Caco-2 (cell line): ENCODE results near the gene CNIH1. TPM values are rescaled to one million over a fixed set of nuclear protein-coding genes. Genes with fewer than 3 reads are reported as not detected.
"Not testable (repeated sequence)": the region's sequence is repeated elsewhere in the genome, so short reads cannot be mapped to it uniquely, and the experiment has no call there.

ENCODE experiments used
- BruUV-seq: library from RNA; stranded (reverse); fragments of 400-500 nt; replicated peaks from 2 replicates; lab custom pipeline; 2021; lab: Mats Ljungman, UMichigan
- CTCF ChIA-PET: fragments of 300-600 bp; sonication (Branson Sonifier 250); formaldehyde crosslinking; loops from one replicate; lab custom pipeline; 2022; ENCODE audit warnings: antibody characterized with exemption; lab: Charles Lee
- POLR2A ChIA-PET: fragments of 300-600 bp; sonication (Branson Sonifier 250); formaldehyde crosslinking; loops from one replicate; lab custom pipeline; 2022; ENCODE audit warnings: antibody characterized with exemption; lab: Charles Lee
- DNase-seq, 2 experiments: peaks; one replicate each; pipeline versions ENCODE4 v3.0.0 to v3.0.0-alpha.2; 2020 to 2022
- H3K27me3 ChIP-seq: replicated peaks from 2 replicates; pipeline ENCODE4 v1.6.0; 2011; ENCODE audit warnings: low read length; ENCODE audit not compliant: control insufficient read depth, insufficient read depth
- H3K36me3 ChIP-seq: 2 replicates; pipeline ENCODE4 v1.5.1; 2011; ENCODE audit warnings: low read length; ENCODE audit not compliant: control insufficient read depth, insufficient read depth
- H3K4me1 ChIP-seq: fragments of 250-450 bp; sonication (Bioruptor Pico); 2 replicates; pipeline ENCODE4 v1.5.1; 2020; ENCODE audit warnings: mild to moderate bottlenecking
- H3K4me3 ChIP-seq: 2 replicates; pipeline ENCODE4 v1.5.1; 2011; ENCODE audit warnings: low read depth, mild to moderate bottlenecking, control low read depth, low read length
- H3K9me3 ChIP-seq: fragments of 250-450 bp; sonication (Bioruptor Pico); 2 replicates; pipeline ENCODE4 v1.5.1; 2020; ENCODE audit warnings: mild to moderate bottlenecking, moderate library complexity
- H3K27ac Mint-ChIP-seq: one replicate; pipeline ENCODE4 v1.8.0; 2022; ENCODE audit warnings: mixed read lengths; ENCODE audit not compliant: unreplicated experiment
- H3K27me3 Mint-ChIP-seq: one replicate; pipeline ENCODE4 v1.8.0; 2022; ENCODE audit warnings: mixed read lengths; ENCODE audit not compliant: insufficient read depth, unreplicated experiment
- H3K36me3 Mint-ChIP-seq: one replicate; pipeline ENCODE4 v1.8.0; 2022; ENCODE audit warnings: mild to moderate bottlenecking, mixed read lengths; ENCODE audit not compliant: insufficient read depth, unreplicated experiment
- H3K4me1 Mint-ChIP-seq: one replicate; pipeline ENCODE4 v1.8.0; 2022; ENCODE audit warnings: low read depth, mixed read lengths; ENCODE audit not compliant: unreplicated experiment
- H3K4me3 Mint-ChIP-seq: one replicate; pipeline ENCODE4 v1.8.0; 2022; ENCODE audit warnings: mild to moderate bottlenecking, moderate library complexity, mixed read lengths; ENCODE audit not compliant: unreplicated experiment
- H3K9me3 Mint-ChIP-seq: one replicate; pipeline ENCODE4 v1.8.0; 2022; ENCODE audit warnings: mixed read lengths; ENCODE audit not compliant: unreplicated experiment
- intact Hi-C: fragments of 100-400 bp; cut with micrococcal nuclease; formaldehyde crosslinking; loops from one replicate; pipeline ENCODE4 v1.10.0; 2022; ENCODE audit not compliant: unreplicated experiment
- total RNA-seq: library from RNA; stranded (reverse); gene quantifications from 2 replicates; pipeline ENCODE4 v1.2.3, GENCODE V29; 2022
- TF ChIP-seq, protein P1 (sequence below), 2 experiments: fragments of 200-600 bp in 1 of 2; IDR thresholded peaks; 1 replicate in 1 of 2; 2 replicates in 1 of 2; pipeline versions ENCODE4 v1.5.1 to v1.8.0; 2011 to 2022; ENCODE audit warnings: antibody characterized with exemption in 1 of 2, control low read depth in 1 of 2, inconsistent platforms in 1 of 2, low read depth in 1 of 2, low read length in 1 of 2, mild to moderate bottlenecking in 1 of 2, moderate library complexity in 1 of 2; ENCODE audit not compliant: insufficient read depth in 1 of 2, severe bottlenecking in 1 of 2, unreplicated experiment in 1 of 2

Gene CNIH1
- total RNA-seq, 1 experiment from 2014 or later: 164 TPM

DNA sequence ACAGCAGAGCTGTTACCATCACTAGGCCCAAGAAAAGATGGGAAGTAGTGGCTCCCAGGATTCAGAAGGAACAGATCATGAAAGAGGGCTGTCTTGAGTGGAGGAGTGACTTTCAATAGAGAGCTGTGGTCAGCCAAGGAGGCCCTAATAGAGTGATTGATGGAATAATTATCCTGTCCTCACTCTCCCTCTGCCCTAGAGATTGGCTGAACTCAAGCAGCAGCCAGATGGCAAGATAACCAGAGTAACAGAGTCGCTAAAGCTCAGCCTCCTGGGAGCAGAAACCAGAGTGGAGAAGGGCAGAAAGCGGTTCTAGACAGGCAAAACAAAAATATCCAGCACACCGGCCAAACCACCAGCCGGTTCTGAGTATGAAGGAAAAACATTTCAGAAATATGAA is 24.5 kb upstream of the CNIH1 start:
- Mint-ChIP-seq H3K27ac (no peak overlapping the region), H3K36me3 (peaks cover 9% of the 10 kb centered on the region), H3K4me3 (no peak overlapping the region), H3K4me1 (peaks cover 6% of the 10 kb centered on the region), H3K9me3 (peaks cover 14% of the 10 kb centered on the region), H3K27me3 (no peaks in the 10 kb centered on the region)
- peaks cover 7% of the 10 kb centered on the region for H3K9me3 ChIP-seq
- BruUV-seq: no TSS peak
- no peaks in the 10 kb centered on the region for H3K36me3 ChIP-seq
- intact Hi-C loops: no loop called here
- DNase-seq: no peak
- ChIA-PET CTCF (no interaction called here), POLR2A (no interaction called here)
- peaks cover 5% of the 10 kb centered on the region for H3K4me1 ChIP-seq
- no peak overlapping the region for H3K4me3 ChIP-seq
- H3K27me3 ChIP-seq: no peaks in the 10 kb centered on the region; the same call in 1 of the 2 replicates
- TF ChIP-seq, protein P1, sequence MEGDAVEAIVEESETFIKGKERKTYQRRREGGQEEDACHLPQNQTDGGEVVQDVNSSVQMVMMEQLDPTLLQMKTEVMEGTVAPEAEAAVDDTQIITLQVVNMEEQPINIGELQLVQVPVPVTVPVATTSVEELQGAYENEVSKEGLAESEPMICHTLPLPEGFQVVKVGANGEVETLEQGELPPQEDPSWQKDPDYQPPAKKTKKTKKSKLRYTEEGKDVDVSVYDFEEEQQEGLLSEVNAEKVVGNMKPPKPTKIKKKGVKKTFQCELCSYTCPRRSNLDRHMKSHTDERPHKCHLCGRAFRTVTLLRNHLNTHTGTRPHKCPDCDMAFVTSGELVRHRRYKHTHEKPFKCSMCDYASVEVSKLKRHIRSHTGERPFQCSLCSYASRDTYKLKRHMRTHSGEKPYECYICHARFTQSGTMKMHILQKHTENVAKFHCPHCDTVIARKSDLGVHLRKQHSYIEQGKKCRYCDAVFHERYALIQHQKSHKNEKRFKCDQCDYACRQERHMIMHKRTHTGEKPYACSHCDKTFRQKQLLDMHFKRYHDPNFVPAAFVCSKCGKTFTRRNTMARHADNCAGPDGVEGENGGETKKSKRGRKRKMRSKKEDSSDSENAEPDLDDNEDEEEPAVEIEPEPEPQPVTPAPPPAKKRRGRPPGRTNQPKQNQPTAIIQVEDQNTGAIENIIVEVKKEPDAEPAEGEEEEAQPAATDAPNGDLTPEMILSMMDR (IDR thresholded peaks at IDR 0.05; ENCODE audit: insufficient read depth in 1 of 2, low read depth in 1 of 2, low read length in 1 of 2, severe bottlenecking in 1 of 2, unreplicated experiment in 1 of 2): no peak

DNA sequence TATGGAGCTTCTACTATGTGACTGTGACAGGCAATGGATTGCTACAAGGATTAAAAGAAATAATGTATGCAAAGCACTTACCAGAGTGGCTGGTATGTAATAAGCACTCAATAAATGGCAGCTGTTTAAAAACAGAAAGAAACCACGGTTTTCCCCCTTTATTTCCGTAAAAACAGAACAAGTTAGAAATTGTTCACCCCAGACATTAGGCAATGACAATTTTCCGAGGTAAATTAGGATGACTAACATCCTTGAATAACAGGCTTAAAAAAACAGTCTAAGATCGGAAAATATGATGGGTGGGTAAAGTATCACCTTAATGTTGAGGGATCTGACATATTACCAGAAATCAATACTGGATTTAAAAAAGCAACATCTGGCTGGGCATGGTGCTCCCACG is 20.9 kb upstream of the CNIH1 start:
- no peak overlapping the region for H3K27ac Mint-ChIP-seq

DNA sequence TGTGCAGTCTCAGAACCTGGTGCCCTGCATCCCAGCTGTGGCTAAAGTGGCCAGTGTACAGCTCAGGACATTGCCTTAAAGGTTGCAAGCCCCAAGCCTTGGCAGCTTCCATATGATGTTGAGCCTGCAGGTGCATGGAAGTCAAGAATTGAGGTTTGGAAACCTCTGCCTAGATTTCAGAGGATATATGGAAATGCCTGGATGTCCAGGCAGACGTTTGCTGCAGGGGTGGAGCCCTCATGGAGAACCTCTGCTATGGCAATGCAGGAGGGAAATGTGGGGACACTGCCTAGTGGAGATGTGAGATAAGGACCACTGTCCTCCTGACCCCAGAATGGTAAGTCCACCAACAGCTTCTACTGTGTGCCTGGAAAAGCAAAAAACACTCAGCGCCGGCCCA is 17.9 kb upstream of the CNIH1 start:
- BruUV-seq: no TSS peak
- no peak for DNase-seq
- Mint-ChIP-seq H3K9me3 (peaks cover 15% of the 10 kb centered on the region), H3K36me3 (no peaks in the 10 kb centered on the region), H3K4me1 (no peaks in the 10 kb centered on the region), H3K27me3 (no peaks in the 10 kb centered on the region), H3K4me3 (no peak overlapping the region), H3K27ac (no peak overlapping the region)
- Histone ChIP-seq H3K4me1 (no peaks in the 10 kb centered on the region), H3K9me3 (peaks cover 15% of the 10 kb centered on the region), H3K27me3 (no peaks in the 10 kb centered on the region), H3K4me3 (no peak overlapping the region), H3K36me3 (no peaks in the 10 kb centered on the region)
- ChIA-PET POLR2A (no interaction called here), CTCF (no interaction called here)
- intact Hi-C loops: no loop called here
- TF ChIP-seq, protein P1 (IDR thresholded peaks at IDR 0.05; ENCODE audit: insufficient read depth in 1 of 2, low read depth in 1 of 2, low read length in 1 of 2, severe bottlenecking in 1 of 2, unreplicated experiment in 1 of 2): no peak

More for the DNA sequence above, 20.9 kb upstream of the CNIH1 start:
- ChIA-PET POLR2A (no interaction called here), CTCF (no interaction called here)
- no peaks in the 10 kb centered on the region; the same call in 1 of the 2 replicates for H3K27me3 ChIP-seq
- H3K9me3 Mint-ChIP-seq: peaks cover 17% of the 10 kb centered on the region
- peaks cover 16% of the 10 kb centered on the region for H3K9me3 ChIP-seq
- H3K36me3 Mint-ChIP-seq: no peaks in the 10 kb centered on the region
- TF ChIP-seq, protein P1 (IDR thresholded peaks at IDR 0.05; ENCODE audit: insufficient read depth in 1 of 2, low read depth in 1 of 2, low read length in 1 of 2, severe bottlenecking in 1 of 2, unreplicated experiment in 1 of 2): no peak
- H3K4me3 ChIP-seq: no peak overlapping the region
- BruUV-seq: no TSS peak
- intact Hi-C loops: no loop called here
- no peaks in the 10 kb centered on the region for H3K27me3 Mint-ChIP-seq
- no peaks in the 10 kb centered on the region for H3K36me3 ChIP-seq
- H3K4me3 Mint-ChIP-seq: no peak overlapping the region
- no peak for DNase-seq
- H3K4me1 Mint-ChIP-seq: no peaks in the 10 kb centered on the region
- H3K4me1 ChIP-seq: no peaks in the 10 kb centered on the region

DNA sequence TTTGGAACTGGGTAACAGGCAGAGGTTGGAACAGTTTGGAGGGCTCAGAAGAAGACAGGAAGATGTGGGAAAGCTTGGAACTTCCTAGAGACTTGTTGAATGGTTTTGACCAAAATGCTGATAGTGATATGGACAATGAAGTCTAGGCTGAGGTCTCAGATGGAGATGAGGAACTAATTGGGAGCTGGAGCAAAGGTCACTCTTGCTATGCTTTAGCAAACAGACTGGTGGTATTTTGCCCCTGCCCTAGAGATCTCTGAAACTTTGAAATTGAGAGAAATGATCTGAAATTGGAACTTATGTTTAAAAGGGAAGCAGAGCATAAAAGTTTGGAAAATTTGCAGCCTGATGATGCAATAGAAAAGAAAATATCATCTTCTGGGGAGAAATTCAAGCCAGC is 17.4 kb upstream of the CNIH1 start:
- CTCF ChIA-PET: not testable (repeated sequence)

More for the DNA sequence above, 17.4 kb upstream of the CNIH1 start:
- peaks cover 15% of the 10 kb centered on the region for H3K9me3 ChIP-seq
- H3K36me3 Mint-ChIP-seq, BruUV-seq, H3K4me1 ChIP-seq, POLR2A ChIA-PET, H3K27me3 ChIP-seq, H3K27me3 Mint-ChIP-seq, H3K4me1 Mint-ChIP-seq, H3K4me3 Mint-ChIP-seq, intact Hi-C loops, H3K27ac Mint-ChIP-seq, H3K4me3 ChIP-seq, DNase-seq, H3K36me3 ChIP-seq: not testable (repeated sequence)
- peaks cover 15% of the 10 kb centered on the region for H3K9me3 Mint-ChIP-seq
